Anterior cingulate cortex (tissue), 58 donors: ENCODE data around the gene RNF10.
"Not testable (repeated sequence)": the region's sequence is repeated elsewhere in the genome, so short reads cannot be mapped to it uniquely, and the experiment has no call there.

Experiments
- DNase-seq, 58 donors: peaks; one replicate each; lab custom pipeline; 2025; lab: John Stamatoyannopoulos, UW

Gene RNF10

GRCh38 chr12:120534203-120534702, at the start of gene RNF10:
TSS of gene RNF10 (plus strand) at chr12:120534356. CDS start at chr12:120534812, 456 bp downstream.
- peak in 57 of 58 donors; percentile 6 to 88 (median 65) for DNase-seq

GRCh38 chr12:120485961-120486881, 47.9 kb upstream of the RNF10 start:
- DNase-seq, result no peak

- DNase-seq, result peak in 1 of 58 donors; percentile 19
These were observed 46.6 kb upstream of the RNF10 start for GRCh38 chr12:120487552-120487951.

GRCh38 chr12:120488057-120488640, 46.0 kb upstream of the RNF10 start:
- peak in 41 of 58 donors; percentile 8 to 78 (median 35) for DNase-seq

DNA sequence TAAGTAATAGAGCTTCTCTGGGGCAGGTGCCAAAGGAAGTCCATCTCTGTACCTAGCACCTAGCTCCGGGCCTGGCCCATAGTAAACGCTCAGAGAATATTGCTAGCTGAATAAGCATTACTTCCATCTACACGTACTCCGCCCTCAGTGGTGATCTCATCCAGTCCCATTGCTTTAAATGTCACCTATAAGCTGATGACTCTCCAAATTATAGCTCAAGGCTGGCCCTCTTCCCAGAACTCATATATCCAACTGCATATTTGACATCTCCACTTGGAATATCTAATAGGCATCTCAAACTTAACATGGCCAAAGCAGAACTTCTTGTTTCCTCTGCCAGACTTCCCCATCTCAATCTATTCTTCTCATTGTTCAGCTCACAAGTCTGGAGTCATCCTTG, 45.1 kb upstream of the RNF10 start:
- peak in 2 of 58 donors; percentile 6 to 49 for DNase-seq

DNA sequence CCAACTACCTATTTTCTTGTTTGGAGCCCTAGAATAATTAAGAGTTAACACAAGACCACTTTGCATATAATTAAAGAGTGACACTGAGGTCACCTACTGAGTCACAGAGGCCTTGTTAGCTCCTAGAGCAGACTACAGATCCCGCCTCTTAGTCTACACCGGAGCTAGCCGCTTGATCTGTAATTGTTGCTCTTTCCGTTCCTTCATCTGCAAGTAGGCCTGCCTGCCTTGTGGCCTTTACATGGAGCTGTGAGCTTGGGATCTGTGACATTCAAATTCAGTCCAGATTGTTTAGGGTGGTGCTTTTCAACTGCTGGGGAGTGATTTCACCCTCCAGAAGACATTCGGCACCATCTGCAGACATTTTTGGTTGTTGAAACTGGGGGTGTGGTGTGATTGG, 43.8 kb upstream of the RNF10 start:
- no peak for DNase-seq

DNA sequence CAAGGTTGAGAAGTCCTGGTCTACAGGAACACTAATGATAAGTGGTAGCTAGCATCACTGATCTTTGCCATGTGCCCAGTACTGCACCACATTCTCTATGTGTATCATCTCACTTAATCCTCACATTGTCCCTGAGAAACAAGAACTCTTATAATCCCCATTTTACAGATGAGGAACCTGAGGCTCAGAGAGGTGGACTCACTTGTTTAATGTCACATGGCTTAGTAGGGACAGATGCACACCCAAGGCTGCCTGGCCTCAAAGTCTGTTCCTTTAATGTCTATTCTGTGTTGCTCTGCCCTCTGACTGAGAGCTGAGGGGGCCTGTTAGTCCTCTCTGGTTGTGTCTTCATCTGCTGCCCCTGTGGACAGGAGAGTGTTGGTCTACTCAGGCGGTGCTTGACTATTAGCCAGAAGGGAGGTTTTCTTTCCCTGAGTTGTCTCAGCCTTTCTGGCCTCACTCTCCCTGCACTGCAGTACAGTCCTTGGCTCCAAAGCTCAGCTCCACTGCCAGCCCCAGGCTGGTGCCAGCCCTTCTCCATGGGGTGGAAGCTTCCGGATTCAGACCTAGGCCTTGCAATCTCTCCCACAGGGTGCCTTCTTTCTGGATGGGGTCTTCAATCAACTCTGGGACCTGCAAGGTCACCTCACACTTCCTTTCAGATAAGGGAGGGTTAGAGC, 43.2 kb upstream of the RNF10 start:
- DNase-seq, result peak in 32 of 58 donors; percentile 7 to 66 (median 26)

DNA sequence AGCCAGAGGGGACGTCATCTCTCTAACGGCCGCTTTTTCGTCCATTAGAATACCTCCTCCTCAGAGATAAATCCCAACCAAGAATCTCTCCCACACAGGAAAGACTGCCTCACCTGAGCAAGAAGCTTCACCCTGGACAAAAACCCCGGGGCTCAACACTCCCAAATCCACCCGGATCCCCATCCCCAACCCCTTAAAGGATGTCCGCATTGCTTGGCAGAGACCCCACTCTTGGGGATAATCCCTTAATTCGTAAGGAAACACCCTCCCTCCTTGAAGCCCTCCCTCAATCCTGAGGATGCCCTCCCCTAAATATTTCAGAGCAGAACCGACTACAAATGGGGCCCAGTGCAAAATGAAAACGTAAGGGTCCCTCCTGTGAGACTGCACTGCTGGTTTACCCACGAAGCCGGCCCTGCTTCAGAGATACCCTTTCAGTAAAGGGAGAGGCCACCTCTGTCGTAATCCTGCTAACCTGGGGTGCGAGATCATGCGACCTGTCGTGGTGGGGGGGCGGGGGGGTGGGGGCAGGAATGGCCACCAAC, 38.9 kb upstream of the RNF10 start:
- no peak for DNase-seq

GRCh38 chr12:120495731-120496412, 38.3 kb upstream of the RNF10 start, which contains the start of gene DYNLL1:
TSS of gene DYNLL1 (plus strand) at chr12:120496113. CDS start at chr12:120496422, 309 bp downstream.
- DNase-seq, result peak; percentile 64 to 98 (median 92)

DNA sequence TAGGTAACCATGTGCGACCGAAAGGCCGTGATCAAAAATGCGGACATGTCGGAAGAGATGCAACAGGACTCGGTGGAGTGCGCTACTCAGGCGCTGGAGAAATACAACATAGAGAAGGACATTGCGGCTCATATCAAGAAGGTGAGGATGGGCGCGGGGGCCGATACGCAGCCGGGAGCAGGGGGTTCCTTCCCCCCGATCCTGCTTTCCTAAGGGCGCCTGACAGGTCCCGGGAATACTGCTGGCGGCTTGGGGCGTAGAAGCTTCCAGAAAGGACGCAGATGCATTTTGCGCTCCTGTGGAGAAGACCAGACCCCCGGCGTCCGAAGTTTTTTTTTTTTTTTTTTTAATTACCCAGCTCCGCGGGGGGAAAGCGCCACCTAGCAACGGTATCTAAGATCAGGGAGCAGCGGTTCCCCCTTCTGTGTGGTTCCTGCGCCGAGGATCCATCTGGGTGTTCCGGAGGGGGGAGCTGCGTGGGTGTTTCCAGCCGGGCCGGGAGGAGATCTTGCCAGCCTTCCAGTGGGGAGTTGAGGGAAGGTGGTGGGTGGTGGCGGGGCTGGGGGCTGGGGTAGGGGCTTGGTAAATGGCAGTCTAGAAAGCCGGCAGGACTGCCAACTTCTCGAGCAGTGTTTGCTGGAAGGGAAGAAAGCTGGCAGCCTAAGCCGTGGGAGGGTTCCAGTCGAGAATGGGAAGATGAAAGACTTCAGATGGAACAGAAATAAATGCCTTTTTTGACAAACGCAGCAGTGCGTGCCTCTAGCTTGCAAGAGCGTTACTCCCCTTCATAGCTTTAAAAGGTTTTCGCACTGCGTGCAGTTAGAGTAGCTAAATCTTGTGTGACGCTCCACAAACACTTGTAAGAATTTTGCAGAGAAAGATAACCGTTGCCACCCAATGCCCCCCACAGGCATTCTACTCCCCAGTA, 37.5 kb upstream of the RNF10 start:
- DNase-seq, result peak in 53 of 58 donors; percentile 34 to 85 (median 70)

GRCh38 chr12:120497524-120498150, 36.5 kb upstream of the RNF10 start:
- DNase-seq, result no peak

- DNase-seq, result no peak
These were observed 35.2 kb upstream of the RNF10 start for GRCh38 chr12:120498870-120499515.

DNA sequence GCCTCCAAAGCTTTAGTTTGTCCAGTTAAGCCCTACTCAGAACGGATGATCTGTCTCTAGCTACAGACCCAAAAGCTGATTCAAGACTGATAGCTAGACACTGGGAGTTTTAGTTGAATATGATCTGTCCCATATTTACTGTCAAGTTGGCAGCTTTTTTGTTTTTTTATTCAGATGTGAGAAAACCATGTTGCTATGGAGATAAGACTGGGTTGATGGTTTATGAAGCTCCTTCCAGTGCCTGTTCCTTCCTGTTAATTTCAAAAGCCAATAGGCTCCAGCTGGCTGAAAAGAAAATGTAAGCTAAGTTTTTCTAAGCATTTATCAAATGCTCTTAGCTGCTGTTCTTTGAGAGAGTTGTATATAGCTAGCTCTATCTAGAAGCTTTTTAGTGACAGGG, 33.6 kb upstream of the RNF10 start:
- DNase-seq, result peak in 2 of 58 donors; percentile 44 to 49

GRCh38 chr12:120504587-120504986, 29.6 kb upstream of the RNF10 start:
- no peak for DNase-seq

- DNase-seq, result no peak
These were observed 25.6 kb upstream of the RNF10 start for GRCh38 chr12:120508537-120508936.

- peak in 35 of 58 donors; percentile 3 to 86 (median 36) for DNase-seq
These were observed 20.2 kb upstream of the RNF10 start for GRCh38 chr12:120514002-120514401.

GRCh38 chr12:120515496-120515895, 18.7 kb upstream of the RNF10 start:
- peak in 17 of 58 donors; percentile 1 to 68 (median 29) for DNase-seq

DNA sequence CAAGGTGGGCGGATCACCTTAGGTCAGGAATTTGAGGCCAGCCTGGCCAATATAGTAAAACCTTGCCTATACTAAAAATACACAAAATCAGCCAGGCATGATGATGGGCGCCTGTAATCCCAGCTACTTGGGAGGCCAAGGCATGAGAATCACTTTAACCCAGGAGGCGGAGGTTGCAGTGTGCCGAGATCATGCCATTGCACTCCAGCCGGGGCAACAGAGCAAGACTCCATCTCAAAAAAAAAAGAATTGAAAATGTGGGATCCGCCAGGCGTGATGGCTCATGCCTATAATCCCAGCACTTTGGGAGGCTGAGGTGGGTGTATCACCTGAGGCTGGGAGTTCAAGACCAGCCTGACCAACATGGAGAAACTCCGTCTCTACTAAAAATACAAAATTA, 14.8 kb upstream of the RNF10 start:
- not testable (repeated sequence) for DNase-seq
